Kidney (tissue), 14 donors: ENCODE measurements around the gene DMXL1. TPM values are rescaled to one million over a fixed set of nuclear protein-coding genes. Genes with fewer than 3 reads are reported as not detected.

Experiments
- DNase-seq, 5 donors: peaks; one replicate each; pipeline ENCODE4 v3.0.0-alpha.2; 2013 to 2020
- FAIRE-seq: peaks from 2 replicates; lab custom pipeline; 2012; peaks lifted over from hg19 to GRCh38; lab: Jason Lieb, UNC
- H3K27ac ChIP-seq, 2 donors: one replicate each; pipeline ENCODE4 v1.7.0; 2013; ENCODE audit warnings: low read depth in 2 of 2, low read length in 2 of 2, inconsistent platforms in 1 of 2
- H3K27me3 ChIP-seq: one replicate; pipeline ENCODE4 v1.7.1; 2013; ENCODE audit warnings: low read length, inconsistent platforms; ENCODE audit not compliant: control insufficient read depth, insufficient read depth
- H3K36me3 ChIP-seq, 3 donors: one replicate each; pipeline versions ENCODE4 v1.7.0 to v1.7.1; 2013; ENCODE audit warnings: low read length in 3 of 3, control low read depth in 1 of 3, inconsistent platforms in 1 of 3; ENCODE audit not compliant: insufficient read depth in 3 of 3, control insufficient read depth in 2 of 3
- H3K4me1 ChIP-seq, 3 donors: one replicate each; pipeline versions ENCODE4 v1.7.0 to v1.7.1; 2013; ENCODE audit warnings: low read length in 3 of 3, inconsistent platforms in 1 of 3, low read depth in 1 of 3; ENCODE audit not compliant: control insufficient read depth in 2 of 3, insufficient read depth in 2 of 3
- H3K4me3 ChIP-seq, 3 donors: one replicate each; pipeline versions ENCODE4 v1.7.0 to v1.8.1; 2013; ENCODE audit warnings: low read length in 3 of 3, control low read depth in 1 of 3, inconsistent platforms in 1 of 3
- H3K9ac ChIP-seq, 3 donors: one replicate each; pipeline versions ENCODE4 v1.7.0 to v1.7.1; 2013; ENCODE audit warnings: low read length in 3 of 3, control low read depth in 1 of 3, inconsistent platforms in 1 of 3
- H3K9me3 ChIP-seq, 3 donors: one replicate each; pipeline versions ENCODE4 v1.7.0 to v1.7.1; 2013; ENCODE audit warnings: low read length in 3 of 3, control low read depth in 1 of 3, inconsistent platforms in 1 of 3; ENCODE audit not compliant: control insufficient read depth in 2 of 3, insufficient read depth in 1 of 3
- intact Hi-C: fragments of 100-400 bp; cut with DNase I; formaldehyde crosslinking; loops from one replicate; pipeline ENCODE4 v1.11.1; 2022
- polyA plus RNA-seq: library from polyadenylated mRNA; stranded (reverse); fragments of 350-450 nt; fragmentation: Illumina TruSeq; extraction: RNeasy Lipid Tissue Mini Kit (QIAGEN cat#74804); gene quantifications from one replicate; pipeline ENCODE4 v1.2.3, GENCODE V29; 2014; ENCODE audit warnings: low read depth, low replicate concordance; ENCODE audit not compliant: insufficient read depth
- total RNA-seq: library from RNA; stranded (reverse); fragmentation: NEBNext Ultra II Directional; extraction: Animal tissue kit (Norgen Biotek cat#: 25700); gene quantifications from one replicate; pipeline ENCODE4 v1.2.1, GENCODE V29; 2021
- TF ChIP-seq, protein P1 (sequence below): IDR thresholded peaks from 3 replicates; pipeline ENCODE4 v1.5.1; 2012; ENCODE audit warnings: mild to moderate bottlenecking, moderate library complexity, borderline replicate concordance; ENCODE audit not compliant: insufficient read depth; ENCODE audit errors: extremely low read depth
- donor health status: control.
- donor health status: control.
- donor health status: control.
- donor health status: control.
- donor health status: control.
- donor health status: DM: yes; HTN: yes; CAD: no.
- donor health status: Normal renal cell carcinoma (clear cell type).

DMXL1 gene
- total and polyA plus RNA-seq, 2 donors from 2014 or later = 17.1 to 57.7 TPM

DNA sequence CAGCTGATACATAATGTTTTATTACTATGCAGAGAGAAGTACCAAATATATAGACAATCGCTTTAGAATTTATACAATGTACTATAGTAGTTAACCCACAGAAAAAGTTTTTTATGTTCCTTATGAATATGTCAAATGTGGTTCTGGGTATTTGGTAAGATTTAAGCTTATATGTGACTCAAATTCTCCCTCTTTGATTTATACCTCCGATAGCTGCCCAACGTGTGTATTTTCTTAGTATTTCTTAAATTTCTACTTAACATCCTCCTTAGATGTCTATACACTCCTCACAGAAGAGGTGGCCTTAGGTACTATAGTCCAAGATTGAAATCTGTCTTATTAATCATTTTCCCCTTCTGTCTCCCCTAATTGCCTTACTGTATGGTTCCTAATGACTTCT, 146.3 kb downstream of the DMXL1 start:
- Histone ChIP-seq H3K27me3 (no peaks in the 10 kb centered on the region), H3K27ac (no peak overlapping the region), H3K4me3 (no peak overlapping the region), H3K4me1 (no peaks in the 10 kb centered on the region), H3K9ac (no peak overlapping the region), H3K36me3 (peaks cover 5 to 13% (median 9%) of the 10 kb centered on the region in 3 donors), H3K9me3 (no peaks in the 10 kb centered on the region)
- intact Hi-C loops = no loop called here
- FAIRE-seq = no peak
- no peak for DNase-seq
- TF ChIP-seq, protein P1, sequence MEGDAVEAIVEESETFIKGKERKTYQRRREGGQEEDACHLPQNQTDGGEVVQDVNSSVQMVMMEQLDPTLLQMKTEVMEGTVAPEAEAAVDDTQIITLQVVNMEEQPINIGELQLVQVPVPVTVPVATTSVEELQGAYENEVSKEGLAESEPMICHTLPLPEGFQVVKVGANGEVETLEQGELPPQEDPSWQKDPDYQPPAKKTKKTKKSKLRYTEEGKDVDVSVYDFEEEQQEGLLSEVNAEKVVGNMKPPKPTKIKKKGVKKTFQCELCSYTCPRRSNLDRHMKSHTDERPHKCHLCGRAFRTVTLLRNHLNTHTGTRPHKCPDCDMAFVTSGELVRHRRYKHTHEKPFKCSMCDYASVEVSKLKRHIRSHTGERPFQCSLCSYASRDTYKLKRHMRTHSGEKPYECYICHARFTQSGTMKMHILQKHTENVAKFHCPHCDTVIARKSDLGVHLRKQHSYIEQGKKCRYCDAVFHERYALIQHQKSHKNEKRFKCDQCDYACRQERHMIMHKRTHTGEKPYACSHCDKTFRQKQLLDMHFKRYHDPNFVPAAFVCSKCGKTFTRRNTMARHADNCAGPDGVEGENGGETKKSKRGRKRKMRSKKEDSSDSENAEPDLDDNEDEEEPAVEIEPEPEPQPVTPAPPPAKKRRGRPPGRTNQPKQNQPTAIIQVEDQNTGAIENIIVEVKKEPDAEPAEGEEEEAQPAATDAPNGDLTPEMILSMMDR = no peak

DNA sequence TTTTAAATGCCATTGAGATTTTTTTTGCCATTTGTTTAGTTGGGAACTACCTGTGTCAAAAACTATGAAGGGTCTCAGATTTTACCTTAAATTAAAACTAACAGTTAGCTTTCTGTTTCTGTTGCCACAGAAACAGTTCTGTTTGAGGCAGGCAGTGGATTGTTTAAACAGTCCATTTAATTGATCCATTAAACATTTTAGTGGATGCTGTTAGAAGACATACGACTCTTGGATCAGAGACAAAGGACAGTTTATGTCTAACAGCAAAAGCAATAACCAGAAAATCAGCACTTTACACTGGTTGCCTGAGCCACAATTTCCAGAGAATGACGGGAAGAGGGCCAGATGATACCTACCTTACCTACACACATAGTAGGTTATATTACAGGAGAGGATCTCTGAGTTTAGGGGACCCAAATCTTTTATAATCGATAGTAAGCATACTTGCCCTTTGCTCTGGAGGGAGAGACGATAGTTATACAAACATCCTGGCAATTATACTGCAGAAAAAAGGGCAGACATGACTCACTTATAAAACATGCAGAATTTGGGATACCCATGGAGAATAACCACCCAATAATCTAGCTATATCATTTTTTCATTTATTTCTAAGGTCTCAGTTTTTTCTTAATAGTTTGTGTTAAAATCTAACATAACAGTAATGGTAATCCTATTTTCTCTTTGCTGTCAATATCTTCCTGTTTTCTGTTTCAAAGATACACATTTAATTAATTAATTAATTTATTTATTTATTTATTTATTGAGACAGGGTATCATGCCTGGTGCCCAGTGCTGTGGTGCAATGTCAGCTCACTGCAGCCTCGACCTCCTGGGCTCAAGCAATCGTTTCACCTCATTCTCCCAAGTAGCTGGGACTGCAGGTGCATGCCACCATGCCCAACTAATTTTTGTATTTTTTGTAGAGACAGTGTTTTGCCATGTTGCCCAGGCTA, 148.2 kb downstream of the DMXL1 start:
- Histone ChIP-seq H3K27ac (no peak overlapping the region), H3K27me3 (no peaks in the 10 kb centered on the region), H3K9ac (no peak overlapping the region), H3K4me3 (no peak overlapping the region), H3K9me3 (no peaks in the 10 kb centered on the region), H3K36me3 (peaks cover 3 to 13% (median 11%) of the 10 kb centered on the region in 3 donors), H3K4me1 (no peaks in the 10 kb centered on the region)
- TF ChIP-seq, protein P1 = no peak
- FAIRE-seq (no peak), DNase-seq (no peak)
- intact Hi-C loops = no loop called here

DNA sequence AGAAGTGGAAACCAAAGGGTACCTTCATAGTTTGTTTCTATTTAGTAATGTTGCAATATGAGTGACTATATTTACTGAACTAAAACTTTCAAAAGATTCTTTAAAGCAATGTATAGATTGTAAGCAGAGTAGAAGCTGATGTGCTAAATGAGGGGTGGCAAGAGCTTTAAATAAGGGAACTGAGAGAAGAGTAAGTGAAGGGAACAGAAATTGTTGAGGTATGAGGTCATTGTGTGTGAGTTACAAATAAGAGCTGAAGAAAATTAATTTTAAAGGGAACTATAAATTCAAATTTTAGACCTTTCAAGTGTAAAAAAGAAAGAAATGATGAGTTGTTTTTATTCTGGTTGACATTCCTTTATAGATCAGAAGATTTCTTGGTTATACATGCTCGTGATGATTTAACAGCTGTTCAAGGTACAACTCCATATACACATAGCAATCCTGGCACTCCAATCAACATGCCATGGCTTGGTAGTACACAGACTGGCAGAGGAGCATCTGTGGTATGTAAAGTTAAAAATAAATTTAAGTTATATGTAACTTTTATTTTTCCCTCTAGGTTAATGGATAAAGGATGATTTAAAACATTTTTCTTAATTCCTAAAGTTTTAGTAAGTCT, 149.8 kb downstream of the DMXL1 start:
- Histone ChIP-seq H3K9ac (no peak overlapping the region), H3K27ac (no peak overlapping the region), H3K4me3 (no peak overlapping the region), H3K36me3 (peaks cover 3 to 13% (median 11%) of the 10 kb centered on the region in 3 donors), H3K4me1 (no peaks in the 10 kb centered on the region), H3K27me3 (no peaks in the 10 kb centered on the region), H3K9me3 (no peaks in the 10 kb centered on the region)
- TF ChIP-seq, protein P1 = no peak
- intact Hi-C loops = no loop called here
- FAIRE-seq (no peak), DNase-seq (no peak)
